ENCODE data around the gene ESR2. TPM values are rescaled to one million over a fixed set of nuclear protein-coding genes. Genes with fewer than 3 reads are reported as not detected.

ESR2 gene
- polyA plus RNA-seq, 1 of the 3 experiments (the other 2 are of a cell fraction), result 0.03 TPM

DNA sequence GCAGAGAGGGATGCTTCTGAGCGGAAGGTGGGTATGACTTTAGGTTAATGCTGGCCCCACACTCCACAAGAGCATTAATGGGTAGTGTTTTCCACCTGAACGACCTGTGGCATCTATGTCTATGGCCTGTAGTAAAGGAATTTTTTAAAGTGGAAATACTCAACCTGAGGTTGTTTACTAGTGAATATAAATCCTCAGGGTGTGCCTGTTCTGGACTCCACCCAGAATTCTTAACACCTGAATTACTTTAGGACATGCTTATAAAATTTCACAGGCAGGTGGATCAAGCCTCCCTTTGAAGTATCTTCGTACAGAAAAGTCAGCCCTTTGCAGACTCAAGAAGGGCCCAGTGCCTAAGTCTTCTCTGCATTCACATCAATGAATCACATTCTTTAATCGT is 196.1 kb downstream of the ESR2 start (continued):
- TF ChIP-seq, protein P1, sequence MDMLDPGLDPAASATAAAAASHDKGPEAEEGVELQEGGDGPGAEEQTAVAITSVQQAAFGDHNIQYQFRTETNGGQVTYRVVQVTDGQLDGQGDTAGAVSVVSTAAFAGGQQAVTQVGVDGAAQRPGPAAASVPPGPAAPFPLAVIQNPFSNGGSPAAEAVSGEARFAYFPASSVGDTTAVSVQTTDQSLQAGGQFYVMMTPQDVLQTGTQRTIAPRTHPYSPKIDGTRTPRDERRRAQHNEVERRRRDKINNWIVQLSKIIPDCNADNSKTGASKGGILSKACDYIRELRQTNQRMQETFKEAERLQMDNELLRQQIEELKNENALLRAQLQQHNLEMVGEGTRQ (IDR thresholded peaks at IDR 0.05; ENCODE audit: borderline replicate concordance, low read depth, low read length), result no peak
- TF ChIP-seq GATA2 (CRISPR knock-in tag; IDR thresholded peaks at IDR 0.05), result no peak
- TF ChIP-seq SIN3A (IDR thresholded peaks at IDR 0.05; ENCODE audit: borderline replicate concordance, low read depth, low read length), result no peak
- TF ChIP-seq, protein P2, sequence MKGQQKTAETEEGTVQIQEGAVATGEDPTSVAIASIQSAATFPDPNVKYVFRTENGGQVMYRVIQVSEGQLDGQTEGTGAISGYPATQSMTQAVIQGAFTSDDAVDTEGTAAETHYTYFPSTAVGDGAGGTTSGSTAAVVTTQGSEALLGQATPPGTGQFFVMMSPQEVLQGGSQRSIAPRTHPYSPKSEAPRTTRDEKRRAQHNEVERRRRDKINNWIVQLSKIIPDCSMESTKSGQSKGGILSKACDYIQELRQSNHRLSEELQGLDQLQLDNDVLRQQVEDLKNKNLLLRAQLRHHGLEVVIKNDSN (IDR thresholded peaks at IDR 0.05; ENCODE audit: borderline replicate concordance, low read depth), result no peak
- no peak for TF ChIP-seq FOXJ3 (CRISPR knock-in tag; IDR thresholded peaks at IDR 0.05)

DNA sequence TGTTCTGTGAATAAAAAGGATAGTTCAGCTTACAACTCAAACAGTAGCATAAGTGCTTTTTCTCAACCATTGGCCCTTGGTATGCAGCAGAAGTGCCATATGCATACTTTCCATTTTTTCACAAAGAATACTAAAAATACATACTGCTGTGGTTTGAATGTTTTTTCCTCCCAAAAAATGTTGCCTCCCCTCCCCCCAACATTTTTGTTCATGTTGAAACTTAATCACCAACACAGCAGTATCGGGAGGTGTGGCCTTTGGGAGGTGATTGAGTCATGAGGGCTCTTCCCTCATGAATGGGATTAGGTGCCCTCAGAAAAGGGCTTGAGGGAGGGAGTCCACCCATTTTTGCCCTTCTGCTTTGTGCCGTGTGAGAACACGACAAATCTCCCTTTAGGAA is 198.6 kb downstream of the ESR2 start:
- no peak overlapping the region for H3K27ac ChIP-seq (ENCODE audit: low read depth in 2 of 2, low read length in 1 of 2)
- POLR2A ChIA-PET, result no interaction called here

More for the DNA sequence above, 198.6 kb downstream of the ESR2 start:
- WGBS (ENCODE audit: low lambda C conversion rate), result 100% methylated on average over 3 of the region's 3 CpGs
- no peak overlapping the region for H3K4me2 ChIP-seq
- H3K9ac ChIP-seq, result no peak overlapping the region
- TF ChIP-seq JUND (IDR thresholded peaks at IDR 0.05), result no peak
- TF ChIP-seq TEAD4 (IDR thresholded peaks at IDR 0.05; ENCODE audit: borderline replicate concordance, insufficient read depth), result no peak
- no peak for TF ChIP-seq NFIC (IDR thresholded peaks at IDR 0.05; ENCODE audit: borderline replicate concordance)
- TF ChIP-seq FOXJ3 (CRISPR knock-in tag; IDR thresholded peaks at IDR 0.05), result no peak
- TF ChIP-seq, protein P1 (IDR thresholded peaks at IDR 0.05; ENCODE audit: borderline replicate concordance, low read depth, low read length), result no peak
- TF ChIP-seq EP300 (IDR thresholded peaks at IDR 0.05; ENCODE audit: borderline replicate concordance in 1 of 2, low read depth in 1 of 2, low read length in 1 of 2), result no peak
- TF ChIP-seq RXRA (IDR thresholded peaks at IDR 0.05; ENCODE audit: borderline replicate concordance, low read depth), result no peak
- TF ChIP-seq, protein P3, sequence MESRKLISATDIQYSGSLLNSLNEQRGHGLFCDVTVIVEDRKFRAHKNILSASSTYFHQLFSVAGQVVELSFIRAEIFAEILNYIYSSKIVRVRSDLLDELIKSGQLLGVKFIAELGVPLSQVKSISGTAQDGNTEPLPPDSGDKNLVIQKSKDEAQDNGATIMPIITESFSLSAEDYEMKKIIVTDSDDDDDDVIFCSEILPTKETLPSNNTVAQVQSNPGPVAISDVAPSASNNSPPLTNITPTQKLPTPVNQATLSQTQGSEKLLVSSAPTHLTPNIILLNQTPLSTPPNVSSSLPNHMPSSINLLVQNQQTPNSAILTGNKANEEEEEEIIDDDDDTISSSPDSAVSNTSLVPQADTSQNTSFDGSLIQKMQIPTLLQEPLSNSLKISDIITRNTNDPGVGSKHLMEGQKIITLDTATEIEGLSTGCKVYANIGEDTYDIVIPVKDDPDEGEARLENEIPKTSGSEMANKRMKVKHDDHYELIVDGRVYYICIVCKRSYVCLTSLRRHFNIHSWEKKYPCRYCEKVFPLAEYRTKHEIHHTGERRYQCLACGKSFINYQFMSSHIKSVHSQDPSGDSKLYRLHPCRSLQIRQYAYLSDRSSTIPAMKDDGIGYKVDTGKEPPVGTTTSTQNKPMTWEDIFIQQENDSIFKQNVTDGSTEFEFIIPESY (IDR thresholded peaks at IDR 0.05; ENCODE audit: borderline replicate concordance, low read depth), result no peak
- TF ChIP-seq SIN3A (IDR thresholded peaks at IDR 0.05; ENCODE audit: borderline replicate concordance, low read depth, low read length), result no peak
- TF ChIP-seq, protein P4, sequence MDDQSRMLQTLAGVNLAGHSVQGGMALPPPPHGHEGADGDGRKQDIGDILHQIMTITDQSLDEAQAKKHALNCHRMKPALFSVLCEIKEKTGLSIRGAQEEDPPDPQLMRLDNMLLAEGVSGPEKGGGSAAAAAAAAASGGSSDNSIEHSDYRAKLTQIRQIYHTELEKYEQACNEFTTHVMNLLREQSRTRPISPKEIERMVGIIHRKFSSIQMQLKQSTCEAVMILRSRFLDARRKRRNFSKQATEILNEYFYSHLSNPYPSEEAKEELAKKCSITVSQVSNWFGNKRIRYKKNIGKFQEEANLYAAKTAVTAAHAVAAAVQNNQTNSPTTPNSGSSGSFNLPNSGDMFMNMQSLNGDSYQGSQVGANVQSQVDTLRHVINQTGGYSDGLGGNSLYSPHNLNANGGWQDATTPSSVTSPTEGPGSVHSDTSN (IDR thresholded peaks at IDR 0.05), result no peak
- TF ChIP-seq, protein P5, sequence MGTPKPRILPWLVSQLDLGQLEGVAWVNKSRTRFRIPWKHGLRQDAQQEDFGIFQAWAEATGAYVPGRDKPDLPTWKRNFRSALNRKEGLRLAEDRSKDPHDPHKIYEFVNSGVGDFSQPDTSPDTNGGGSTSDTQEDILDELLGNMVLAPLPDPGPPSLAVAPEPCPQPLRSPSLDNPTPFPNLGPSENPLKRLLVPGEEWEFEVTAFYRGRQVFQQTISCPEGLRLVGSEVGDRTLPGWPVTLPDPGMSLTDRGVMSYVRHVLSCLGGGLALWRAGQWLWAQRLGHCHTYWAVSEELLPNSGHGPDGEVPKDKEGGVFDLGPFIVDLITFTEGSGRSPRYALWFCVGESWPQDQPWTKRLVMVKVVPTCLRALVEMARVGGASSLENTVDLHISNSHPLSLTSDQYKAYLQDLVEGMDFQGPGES (IDR thresholded peaks at IDR 0.05; ENCODE audit: low read depth, low read length), result no peak
- TF ChIP-seq TAF1 (IDR thresholded peaks at IDR 0.05; ENCODE audit: borderline replicate concordance, low read depth, low read length), result no peak
- TF ChIP-seq EZH2phosphoT487 (IDR thresholded peaks at IDR 0.05; ENCODE audit: borderline replicate concordance, low read depth), result no peak
- TF ChIP-seq MXI1 (IDR thresholded peaks at IDR 0.05; ENCODE audit: low read depth, low read length), result no peak
- TF ChIP-seq POLR2AphosphoS5 (IDR thresholded peaks at IDR 0.05; ENCODE audit: low read depth, low read length), result no peak
- CTCF ChIA-PET, result no interaction called here
- H3K79me2 ChIP-seq (ENCODE audit: insufficient read depth), result no peaks in the 10 kb centered on the region
- no peaks in the 10 kb centered on the region for H3K9me3 ChIP-seq
- DNase-seq, result no peak
- no peak overlapping the region for H2AFZ ChIP-seq (ENCODE audit: low read depth)
- no peaks in the 10 kb centered on the region for H3K27me3 ChIP-seq (ENCODE audit: insufficient read depth)
- H3F3A ChIP-seq (replicated peaks; ENCODE audit: insufficient read depth), result no peaks in the 10 kb centered on the region
- H3K4me1 ChIP-seq (ENCODE audit: control insufficient read depth in 1 of 2, insufficient read depth in 2 of 2, low read depth in 1 of 2, low read length in 1 of 2), result no peaks in the 10 kb centered on the region
- H3K4me3 ChIP-seq (ENCODE audit: low read depth in 2 of 2, low read length in 1 of 2), result no peak overlapping the region
- peaks cover 0 to 9% of the 10 kb centered on the region in 2 experiments for H3K36me3 ChIP-seq (replicated peaks in 1 of 2; ENCODE audit: control insufficient read depth in 1 of 2, insufficient read depth in 2 of 2, low read length in 1 of 2)
- H4K20me1 ChIP-seq (ENCODE audit: insufficient read depth), result no peaks in the 10 kb centered on the region
- no peaks in the 10 kb centered on the region for H3K9me2 ChIP-seq

Data from SK-N-SH (cell line).